Cardiac fibroblast (primary cell): Measurements from ENCODE around the gene SPSB2.

Source experiments
- DNase-seq, 2 donors: peaks; one replicate each; pipeline versions ENCODE4 v3.0.0 to v3.0.0-alpha.2; 2010; ENCODE audit warnings: low read depth in 2 of 2
- H3K4me3 ChIP-seq, 2 donors: replicated peaks in 1 of 2; 1 replicate in 1 of 2; 2 replicates in 1 of 2; pipeline ENCODE4 v1.5.1; 2011; ENCODE audit warnings: low read depth in 2 of 2, low read length in 2 of 2, mild to moderate bottlenecking in 2 of 2, moderate library complexity in 1 of 2
- TF ChIP-seq, protein P1 (sequence below): IDR thresholded peaks from one replicate; pipeline ENCODE4 v1.5.1; 2011; ENCODE audit warnings: low read depth, mild to moderate bottlenecking, low read length, inconsistent platforms

Gene SPSB2

DNA sequence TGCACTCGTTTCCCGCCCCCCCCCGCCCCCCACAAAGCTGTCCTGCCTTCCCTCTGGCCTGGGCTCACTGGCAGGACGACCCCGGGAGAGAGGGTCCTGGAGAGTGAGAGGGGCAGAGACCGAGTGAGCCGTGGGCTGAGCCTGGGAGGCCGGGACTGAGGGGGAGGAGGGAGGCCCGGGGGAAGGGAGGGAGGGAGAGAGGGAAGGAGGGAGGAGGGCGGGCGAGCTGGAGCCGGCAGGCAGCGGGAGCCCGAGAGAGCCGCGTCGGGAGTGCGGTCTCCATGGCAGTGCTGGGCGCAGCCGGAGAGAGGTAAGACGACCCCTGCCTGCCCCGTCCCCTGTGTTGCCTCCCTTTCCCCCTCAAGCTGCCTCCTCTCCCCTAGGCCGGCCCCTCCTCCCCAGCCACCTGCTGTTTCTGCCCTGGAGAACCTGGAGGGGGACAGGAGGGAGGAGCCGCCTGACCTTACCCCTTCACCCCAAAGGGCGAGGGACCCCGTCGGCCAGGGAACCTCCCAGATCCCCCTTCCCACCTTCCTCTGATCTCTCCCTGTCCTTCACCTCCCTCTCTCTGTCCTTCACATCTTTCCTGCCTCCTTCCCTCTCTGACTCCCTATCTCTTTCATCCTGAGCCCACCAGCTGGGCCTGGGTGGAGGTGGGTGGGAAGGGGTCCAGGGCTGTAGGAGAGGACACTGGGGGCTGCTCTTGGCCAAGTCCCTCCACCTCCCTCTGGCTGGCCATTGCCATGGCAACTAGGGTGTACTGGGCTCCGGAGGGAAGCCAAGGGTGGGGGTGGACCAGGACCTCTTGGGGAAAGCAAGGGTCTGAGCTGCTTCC, 51.3 kb downstream of the SPSB2 start, which contains the start of gene GPR162:
Gene GPR162, plus strand, starts transcription at position 231 of the 835 bp plus-strand sequence. CDS start 2,078 bp downstream, outside the sequence.
- peak within 1 kb of the TSS; percentile 48 to 61 for H3K4me3 ChIP-seq
- DNase-seq: peak; percentile 35 to 72

More for the DNA sequence above, 51.3 kb downstream of the SPSB2 start, which contains the start of gene GPR162:
- TF ChIP-seq, protein P1, sequence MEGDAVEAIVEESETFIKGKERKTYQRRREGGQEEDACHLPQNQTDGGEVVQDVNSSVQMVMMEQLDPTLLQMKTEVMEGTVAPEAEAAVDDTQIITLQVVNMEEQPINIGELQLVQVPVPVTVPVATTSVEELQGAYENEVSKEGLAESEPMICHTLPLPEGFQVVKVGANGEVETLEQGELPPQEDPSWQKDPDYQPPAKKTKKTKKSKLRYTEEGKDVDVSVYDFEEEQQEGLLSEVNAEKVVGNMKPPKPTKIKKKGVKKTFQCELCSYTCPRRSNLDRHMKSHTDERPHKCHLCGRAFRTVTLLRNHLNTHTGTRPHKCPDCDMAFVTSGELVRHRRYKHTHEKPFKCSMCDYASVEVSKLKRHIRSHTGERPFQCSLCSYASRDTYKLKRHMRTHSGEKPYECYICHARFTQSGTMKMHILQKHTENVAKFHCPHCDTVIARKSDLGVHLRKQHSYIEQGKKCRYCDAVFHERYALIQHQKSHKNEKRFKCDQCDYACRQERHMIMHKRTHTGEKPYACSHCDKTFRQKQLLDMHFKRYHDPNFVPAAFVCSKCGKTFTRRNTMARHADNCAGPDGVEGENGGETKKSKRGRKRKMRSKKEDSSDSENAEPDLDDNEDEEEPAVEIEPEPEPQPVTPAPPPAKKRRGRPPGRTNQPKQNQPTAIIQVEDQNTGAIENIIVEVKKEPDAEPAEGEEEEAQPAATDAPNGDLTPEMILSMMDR: no peak
